Measurements from ENCODE around the gene WNK1. TPM values are rescaled to one million over a fixed set of nuclear protein-coding genes. Genes with fewer than 3 reads are reported as not detected.

WNK1 gene
- total and polyA plus RNA-seq, 2 of the 8 experiments (the other 6 are each of a cell fraction or from before 2014, with no cell fraction given), result 88.2 to 157 TPM

GRCh38 chr12:949453-950191, 197.2 kb downstream of the WNK1 start, which contains the start of gene RAD52 (continued):
- TF ChIP-seq HDAC6 (IDR thresholded peaks at IDR 0.05; ENCODE audit: low read depth, low read length) (no peak), CHD1 (IDR thresholded peaks at IDR 0.05; ENCODE audit: low read depth, low read length) (no peak), GABPA (IDR thresholded peaks at IDR 0.05; ENCODE audit: borderline replicate concordance, insufficient read depth, low read length) (no peak; the same call in 1 of the 2 replicates), RAD21 (IDR thresholded peaks at IDR 0.05 in 1 of 2, conservative IDR thresholded peaks at IDR 0.05 in 1 of 2; ENCODE audit: low read depth in 2 of 2, low read length in 2 of 2) (peak; percentile 69 to 77), TEAD4 (IDR thresholded peaks at IDR 0.05; ENCODE audit: low read depth, low read length) (no peak; the same call in 1 of the 2 replicates), ATF3 (IDR thresholded peaks at IDR 0.05; ENCODE audit: insufficient read depth, low read depth, low read length) (peak; percentile 92), CREB1 (IDR thresholded peaks at IDR 0.05) (no peak; the same call in 1 of the 2 replicates), ASH2L (IDR thresholded peaks at IDR 0.05; ENCODE audit: low read length) (peak; percentile 63), POLR2AphosphoS5 (IDR thresholded peaks at IDR 0.05; ENCODE audit: low read depth, low read length) (peak; percentile 87), BRCA1 (IDR thresholded peaks at IDR 0.05; ENCODE audit: low read depth, low read length) (peak; percentile 53; the same call in 1 of the 2 replicates), RNF2 (IDR thresholded peaks at IDR 0.05; ENCODE audit: borderline replicate concordance, low read depth, low read length, missing control alignments, poor library complexity, severe bottlenecking) (no peak), ZNF274 (IDR thresholded peaks at IDR 0.05; ENCODE audit: borderline replicate concordance, extremely low read depth, low read length) (no peak), PHF8 (conservative IDR thresholded peaks at IDR 0.05; ENCODE audit: low read depth, low read length) (peak; percentile 91), TBP (IDR thresholded peaks at IDR 0.05; ENCODE audit: low read depth, low read length) (peak; percentile 18; the same call in 1 of the 2 replicates), BCL11A (IDR thresholded peaks at IDR 0.05; ENCODE audit: low read depth in 2 of 2, low read length in 2 of 2) (no peak), NRF1 (IDR thresholded peaks at IDR 0.05; ENCODE audit: low read depth, low read length) (no peak), CEBPB (IDR thresholded peaks at IDR 0.05; ENCODE audit: low read depth, low read length) (no peak; the same call in 1 of the 2 replicates)

Measured in H1 (cell line).